Osteocyte (in vitro differentiated cells): Measurements from ENCODE around the gene RNASE4. TPM values are rescaled to one million over a fixed set of nuclear protein-coding genes. Genes with fewer than 3 reads are reported as not detected.
"Not testable (repeated sequence)": the region's sequence is repeated elsewhere in the genome, so short reads cannot be mapped to it uniquely, and the experiment has no call there.

Source experiments
- DNase-seq: peaks from one replicate; pipeline ENCODE4 v3.0.0; 2021; ENCODE audit warnings: mixed read lengths; ENCODE audit not compliant: unreplicated experiment; ENCODE audit errors: extremely low spot score
- H3K27ac Mint-ChIP-seq: one replicate; pipeline ENCODE4 v1.8.0; 2021; ENCODE audit warnings: mild to moderate bottlenecking, mixed read lengths; ENCODE audit not compliant: unreplicated experiment
- H3K27me3 Mint-ChIP-seq: one replicate; pipeline ENCODE4 v1.8.0; 2021; ENCODE audit warnings: mixed read lengths; ENCODE audit not compliant: unreplicated experiment
- H3K36me3 Mint-ChIP-seq: one replicate; pipeline ENCODE4 v1.8.0; 2021; ENCODE audit warnings: mixed read lengths; ENCODE audit not compliant: unreplicated experiment
- H3K4me1 Mint-ChIP-seq: one replicate; pipeline ENCODE4 v1.8.0; 2021; ENCODE audit warnings: mixed read lengths; ENCODE audit not compliant: unreplicated experiment
- H3K4me3 Mint-ChIP-seq: one replicate; pipeline ENCODE4 v1.8.0; 2021; ENCODE audit warnings: mild to moderate bottlenecking, moderate library complexity, mixed read lengths; ENCODE audit not compliant: unreplicated experiment
- H3K9me3 Mint-ChIP-seq: one replicate; pipeline ENCODE4 v1.8.0; 2021; ENCODE audit warnings: mixed read lengths; ENCODE audit not compliant: unreplicated experiment
- total RNA-seq: library from RNA; stranded (reverse); gene quantifications from 2 replicates; pipeline ENCODE4 v1.2.1, GENCODE V29; 2021
- TF ChIP-seq, protein P1 (sequence below): fragments of 200-600 bp; sonication (generic); IDR thresholded peaks from 2 replicates; pipeline ENCODE4 v1.5.0; 2021; ENCODE audit warnings: antibody characterized with exemption, mild to moderate bottlenecking, moderate library complexity

RNASE4 gene
- total RNA-seq, 1 donor from 2014 or later: 17.8 TPM

DNA sequence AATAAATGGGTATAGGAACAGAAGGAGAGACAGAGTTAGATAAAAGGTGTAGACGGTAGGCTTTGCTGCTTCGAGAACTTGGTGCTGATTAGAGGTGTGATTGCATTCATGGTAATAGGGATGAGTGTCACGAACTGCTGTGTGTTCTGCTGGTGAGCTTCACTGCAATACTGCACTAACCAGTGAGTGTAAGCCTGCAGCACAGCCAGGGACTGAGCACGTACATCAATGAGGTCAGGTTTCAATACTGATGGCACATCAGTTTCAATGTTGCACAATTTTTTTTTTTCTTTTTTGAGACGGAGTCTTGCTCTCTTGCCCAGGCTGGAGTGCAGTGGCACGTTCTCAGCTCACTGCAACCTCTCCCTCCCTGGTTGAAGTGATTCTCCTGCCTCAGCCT lies 36.4 kb downstream of the RNASE4 start:
- no peaks in the 10 kb centered on the region for H3K36me3 Mint-ChIP-seq
- H3K4me1 Mint-ChIP-seq: no peaks in the 10 kb centered on the region
- peaks cover 2% of the 10 kb centered on the region for H3K27me3 Mint-ChIP-seq
- TF ChIP-seq, protein P1, sequence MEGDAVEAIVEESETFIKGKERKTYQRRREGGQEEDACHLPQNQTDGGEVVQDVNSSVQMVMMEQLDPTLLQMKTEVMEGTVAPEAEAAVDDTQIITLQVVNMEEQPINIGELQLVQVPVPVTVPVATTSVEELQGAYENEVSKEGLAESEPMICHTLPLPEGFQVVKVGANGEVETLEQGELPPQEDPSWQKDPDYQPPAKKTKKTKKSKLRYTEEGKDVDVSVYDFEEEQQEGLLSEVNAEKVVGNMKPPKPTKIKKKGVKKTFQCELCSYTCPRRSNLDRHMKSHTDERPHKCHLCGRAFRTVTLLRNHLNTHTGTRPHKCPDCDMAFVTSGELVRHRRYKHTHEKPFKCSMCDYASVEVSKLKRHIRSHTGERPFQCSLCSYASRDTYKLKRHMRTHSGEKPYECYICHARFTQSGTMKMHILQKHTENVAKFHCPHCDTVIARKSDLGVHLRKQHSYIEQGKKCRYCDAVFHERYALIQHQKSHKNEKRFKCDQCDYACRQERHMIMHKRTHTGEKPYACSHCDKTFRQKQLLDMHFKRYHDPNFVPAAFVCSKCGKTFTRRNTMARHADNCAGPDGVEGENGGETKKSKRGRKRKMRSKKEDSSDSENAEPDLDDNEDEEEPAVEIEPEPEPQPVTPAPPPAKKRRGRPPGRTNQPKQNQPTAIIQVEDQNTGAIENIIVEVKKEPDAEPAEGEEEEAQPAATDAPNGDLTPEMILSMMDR: no peak
- no peak overlapping the region for H3K4me3 Mint-ChIP-seq
- H3K27ac Mint-ChIP-seq: no peak overlapping the region
- no peaks in the 10 kb centered on the region for H3K9me3 Mint-ChIP-seq
- DNase-seq: no peak

DNA sequence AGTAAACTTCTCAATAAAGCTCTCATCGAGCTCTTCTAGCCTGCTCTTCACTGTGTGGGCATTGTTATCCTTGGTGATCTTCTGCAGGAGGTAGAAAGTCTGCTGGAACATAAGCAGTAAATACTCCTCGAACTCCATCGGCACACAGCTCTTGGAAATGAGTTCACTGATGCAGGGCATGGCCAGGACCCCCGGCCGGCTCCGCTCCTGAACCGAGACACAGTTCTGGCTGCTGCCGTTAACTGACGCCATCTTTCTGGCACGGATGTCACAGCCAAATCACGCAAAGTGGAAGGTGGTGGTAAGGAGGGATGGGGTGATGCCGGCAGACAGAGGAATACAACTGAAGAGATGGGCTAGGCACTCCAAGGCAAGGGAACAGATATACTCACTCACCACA lies 37.7 kb downstream of the RNASE4 start:
- TF ChIP-seq, protein P1: no peak
- no peak for DNase-seq

DNA sequence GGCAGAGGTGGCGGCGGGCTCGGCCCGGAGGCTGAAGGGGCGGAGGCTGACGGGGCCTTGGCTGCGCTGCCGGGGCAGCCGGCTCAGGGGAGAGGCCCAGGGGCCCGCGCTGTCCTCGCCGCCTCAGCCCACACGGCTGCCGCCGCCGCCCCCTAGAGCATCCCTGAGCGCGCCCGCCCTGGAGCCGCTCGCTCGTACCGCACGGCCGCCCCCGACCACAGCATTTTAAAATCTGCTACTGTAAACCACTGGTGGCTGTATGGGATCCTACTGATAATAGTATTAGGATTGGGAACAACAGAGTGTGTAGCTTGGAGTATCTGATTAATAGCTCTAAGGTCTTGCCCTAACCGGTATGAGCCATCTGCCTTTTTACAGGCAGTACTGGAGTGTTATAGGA lies 39.1 kb downstream of the RNASE4 start:
- TF ChIP-seq, protein P1: no peak
- Mint-ChIP-seq H3K27ac (no peak overlapping the region), H3K4me1 (no peaks in the 10 kb centered on the region), H3K36me3 (no peaks in the 10 kb centered on the region), H3K27me3 (peaks cover 6% of the 10 kb centered on the region), H3K9me3 (no peaks in the 10 kb centered on the region), H3K4me3 (no peak overlapping the region)
- no peak for DNase-seq

More for the DNA sequence above, 37.7 kb downstream of the RNASE4 start:
- H3K4me3 Mint-ChIP-seq: no peak overlapping the region
- H3K27me3 Mint-ChIP-seq: peaks cover 2% of the 10 kb centered on the region
- H3K36me3 Mint-ChIP-seq: no peaks in the 10 kb centered on the region
- H3K4me1 Mint-ChIP-seq: no peaks in the 10 kb centered on the region
- H3K9me3 Mint-ChIP-seq: no peaks in the 10 kb centered on the region
- no peak overlapping the region for H3K27ac Mint-ChIP-seq

DNA sequence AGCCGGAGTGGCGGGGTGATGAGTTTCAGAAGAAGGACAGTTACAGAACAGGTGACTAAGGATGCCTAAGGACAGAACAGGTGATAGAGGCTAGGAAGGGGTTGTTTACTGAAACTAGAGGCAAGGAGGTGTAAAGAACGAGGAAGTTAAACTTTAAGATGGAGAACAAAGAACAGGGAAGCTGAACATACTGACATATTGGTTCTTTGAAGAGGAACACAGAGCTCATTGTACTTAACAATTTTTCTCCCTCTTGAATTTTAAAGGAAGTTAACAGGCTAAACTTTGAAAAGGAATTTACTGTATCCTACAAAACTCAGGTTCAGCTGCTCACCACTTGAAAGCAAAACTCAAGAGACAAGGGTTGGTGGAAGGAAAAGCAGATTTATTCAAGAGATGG lies 41.8 kb downstream of the RNASE4 start:
- not testable (repeated sequence) for H3K4me3 Mint-ChIP-seq, H3K27me3 Mint-ChIP-seq, H3K4me1 Mint-ChIP-seq, H3K27ac Mint-ChIP-seq, DNase-seq, H3K36me3 Mint-ChIP-seq, H3K9me3 Mint-ChIP-seq

DNA sequence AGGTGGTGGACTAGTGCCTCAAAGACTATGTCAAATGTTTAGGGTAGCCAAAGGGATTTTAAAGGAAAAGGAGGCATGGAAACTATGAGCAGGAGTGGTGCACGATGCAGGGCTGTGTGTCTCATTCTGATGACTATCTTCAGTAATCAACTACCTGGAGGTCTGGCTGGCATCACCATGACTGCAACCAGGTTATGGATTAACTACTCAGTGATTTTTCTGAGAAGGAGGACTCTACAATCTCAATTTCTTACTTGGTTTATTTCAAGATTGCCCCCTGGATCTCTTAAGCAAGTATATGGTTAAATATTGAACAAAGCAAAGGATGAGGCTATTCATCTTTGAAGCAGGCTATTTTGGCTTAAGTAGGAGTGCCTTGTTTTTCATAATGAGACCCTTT lies 42.2 kb downstream of the RNASE4 start:
- no peak for DNase-seq
- no peaks in the 10 kb centered on the region for H3K4me1 Mint-ChIP-seq
- TF ChIP-seq, protein P1: no peak
- H3K9me3 Mint-ChIP-seq: no peaks in the 10 kb centered on the region
- peaks cover 4% of the 10 kb centered on the region for H3K27me3 Mint-ChIP-seq
- no peak overlapping the region for H3K27ac Mint-ChIP-seq
- H3K36me3 Mint-ChIP-seq: no peaks in the 10 kb centered on the region
- H3K4me3 Mint-ChIP-seq: no peak overlapping the region

DNA sequence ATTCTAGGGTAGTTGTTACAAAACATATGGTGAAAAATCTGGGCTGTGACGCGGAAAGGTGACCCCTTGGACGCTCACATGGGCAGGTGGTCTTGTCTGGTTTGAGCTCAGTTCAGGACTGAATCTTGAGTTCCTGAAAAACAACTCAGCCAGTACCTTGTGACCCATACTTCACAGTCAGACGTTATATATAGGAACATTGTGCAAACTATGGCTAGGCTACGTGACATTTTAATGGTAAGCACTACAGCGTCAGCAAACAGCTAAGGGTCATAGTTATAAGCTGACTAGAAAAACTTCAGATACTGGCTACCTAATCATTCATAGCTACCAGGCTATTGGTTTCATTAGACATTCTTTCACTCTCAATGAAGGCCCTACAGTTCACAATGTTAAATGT lies 46.5 kb downstream of the RNASE4 start:
- Mint-ChIP-seq H3K36me3 (no peaks in the 10 kb centered on the region), H3K4me1 (no peaks in the 10 kb centered on the region), H3K4me3 (no peak overlapping the region), H3K27me3 (peaks cover 4% of the 10 kb centered on the region), H3K9me3 (no peaks in the 10 kb centered on the region), H3K27ac (no peak overlapping the region)
- TF ChIP-seq, protein P1: no peak
- no peak for DNase-seq
